Measurements from ENCODE around the gene DNA2.

The DNA2 gene

GRCh38 chr10:68501691-68502090 lies 29.9 kb upstream of the DNA2 start:
- Histone ChIP-seq H3K9me2 (replicated peaks; ENCODE audit: insufficient read depth, low read length) (no peaks in the 10 kb centered on the region), H3F3A (ENCODE audit: insufficient read depth) (no peaks in the 10 kb centered on the region; the same call in 1 of the 2 replicates), H3K79me2 (ENCODE audit: insufficient read depth, low read length) (no peaks in the 10 kb centered on the region), H3K36me3 (ENCODE audit: low read length) (no peaks in the 10 kb centered on the region), H3K27me3 (ENCODE audit: low read length) (no peaks in the 10 kb centered on the region), H3K4me2 (ENCODE audit: low read depth, low read length, poor library complexity, severe bottlenecking) (no peak overlapping the region), H2AFZ (ENCODE audit: low read depth, low read length, severe bottlenecking) (no peak overlapping the region), H3K9ac (ENCODE audit: low read length) (no peak overlapping the region), H3K4me3 (ENCODE audit: insufficient read depth, low read length, poor library complexity, severe bottlenecking) (no peak overlapping the region), H3K9me3 (ENCODE audit: insufficient read depth, low read length) (no peaks in the 10 kb centered on the region), H4K20me1 (ENCODE audit: low read depth, low read length) (no peaks in the 10 kb centered on the region), H3K27ac (ENCODE audit: low read depth, low read length) (no peak overlapping the region)
- TF ChIP-seq, protein P1, sequence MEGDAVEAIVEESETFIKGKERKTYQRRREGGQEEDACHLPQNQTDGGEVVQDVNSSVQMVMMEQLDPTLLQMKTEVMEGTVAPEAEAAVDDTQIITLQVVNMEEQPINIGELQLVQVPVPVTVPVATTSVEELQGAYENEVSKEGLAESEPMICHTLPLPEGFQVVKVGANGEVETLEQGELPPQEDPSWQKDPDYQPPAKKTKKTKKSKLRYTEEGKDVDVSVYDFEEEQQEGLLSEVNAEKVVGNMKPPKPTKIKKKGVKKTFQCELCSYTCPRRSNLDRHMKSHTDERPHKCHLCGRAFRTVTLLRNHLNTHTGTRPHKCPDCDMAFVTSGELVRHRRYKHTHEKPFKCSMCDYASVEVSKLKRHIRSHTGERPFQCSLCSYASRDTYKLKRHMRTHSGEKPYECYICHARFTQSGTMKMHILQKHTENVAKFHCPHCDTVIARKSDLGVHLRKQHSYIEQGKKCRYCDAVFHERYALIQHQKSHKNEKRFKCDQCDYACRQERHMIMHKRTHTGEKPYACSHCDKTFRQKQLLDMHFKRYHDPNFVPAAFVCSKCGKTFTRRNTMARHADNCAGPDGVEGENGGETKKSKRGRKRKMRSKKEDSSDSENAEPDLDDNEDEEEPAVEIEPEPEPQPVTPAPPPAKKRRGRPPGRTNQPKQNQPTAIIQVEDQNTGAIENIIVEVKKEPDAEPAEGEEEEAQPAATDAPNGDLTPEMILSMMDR (IDR thresholded peaks at IDR 0.05; ENCODE audit: insufficient read depth, low read length, poor library complexity, severe bottlenecking): no peak
- no peak for TF ChIP-seq EZH2phosphoT487 (conservative IDR thresholded peaks at IDR 0.05; ENCODE audit: low read length)

- no peak overlapping the region for H2AFZ ChIP-seq (ENCODE audit: low read depth, low read length, severe bottlenecking)
- no peaks in the 10 kb centered on the region for H3K9me3 ChIP-seq (ENCODE audit: insufficient read depth, low read length)
- no peaks in the 10 kb centered on the region; the same call in 1 of the 2 replicates for H3F3A ChIP-seq (ENCODE audit: insufficient read depth)
- no peak for TF ChIP-seq EZH2phosphoT487 (conservative IDR thresholded peaks at IDR 0.05; ENCODE audit: low read length)
- TF ChIP-seq, protein P1 (IDR thresholded peaks at IDR 0.05; ENCODE audit: insufficient read depth, low read length, poor library complexity, severe bottlenecking): no peak
- H3K36me3 ChIP-seq (ENCODE audit: low read length): no peaks in the 10 kb centered on the region
- no peaks in the 10 kb centered on the region for H3K9me2 ChIP-seq (replicated peaks; ENCODE audit: insufficient read depth, low read length)
- no peak overlapping the region for H3K4me3 ChIP-seq (ENCODE audit: insufficient read depth, low read length, poor library complexity, severe bottlenecking)
- no peak overlapping the region for H3K27ac ChIP-seq (ENCODE audit: low read depth, low read length)
- no peaks in the 10 kb centered on the region for H4K20me1 ChIP-seq (ENCODE audit: low read depth, low read length)
- H3K4me2 ChIP-seq (ENCODE audit: low read depth, low read length, poor library complexity, severe bottlenecking): no peak overlapping the region
- no peaks in the 10 kb centered on the region for H3K27me3 ChIP-seq (ENCODE audit: low read length)
- no peaks in the 10 kb centered on the region for H3K79me2 ChIP-seq (ENCODE audit: insufficient read depth, low read length)
- no peak overlapping the region for H3K9ac ChIP-seq (ENCODE audit: low read length)
These were observed 27.8 kb upstream of the DNA2 start for GRCh38 chr10:68499544-68499943.

DNA sequence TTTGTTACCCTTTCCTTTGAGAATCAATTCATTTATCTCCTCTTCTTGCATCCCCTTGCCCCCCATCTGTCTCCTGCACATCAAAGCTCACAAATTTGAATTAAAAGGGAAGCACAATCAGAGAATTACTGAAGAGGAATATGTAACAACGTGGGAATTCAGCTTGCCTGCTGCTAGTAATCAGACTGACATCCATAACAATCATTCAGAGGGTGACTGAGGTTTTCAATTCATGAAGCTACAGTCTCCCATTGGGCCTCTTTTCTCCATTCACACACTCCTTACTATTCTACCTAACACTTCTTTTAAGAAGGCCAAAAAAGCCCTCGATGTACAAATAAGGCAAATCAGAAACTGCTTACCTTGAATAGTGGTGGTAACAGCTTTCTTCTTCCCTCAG lies 24.3 kb upstream of the DNA2 start:
- no peaks in the 10 kb centered on the region for H3K9me3 ChIP-seq (ENCODE audit: insufficient read depth, low read length)
- H3K9ac ChIP-seq (ENCODE audit: low read length): no peak overlapping the region
- TF ChIP-seq, protein P1 (IDR thresholded peaks at IDR 0.05; ENCODE audit: insufficient read depth, low read length, poor library complexity, severe bottlenecking): no peak
- TF ChIP-seq EZH2phosphoT487 (conservative IDR thresholded peaks at IDR 0.05; ENCODE audit: low read length): no peak
- no peaks in the 10 kb centered on the region for H3F3A ChIP-seq (ENCODE audit: insufficient read depth)
- no peaks in the 10 kb centered on the region for H3K36me3 ChIP-seq (ENCODE audit: low read length)
- H3K79me2 ChIP-seq (ENCODE audit: insufficient read depth, low read length): no peaks in the 10 kb centered on the region
- no peaks in the 10 kb centered on the region for H3K27me3 ChIP-seq (ENCODE audit: low read length)
- H2AFZ ChIP-seq (ENCODE audit: low read depth, low read length, severe bottlenecking): no peak overlapping the region
- no peak overlapping the region for H3K4me2 ChIP-seq (ENCODE audit: low read depth, low read length, poor library complexity, severe bottlenecking)
- no peaks in the 10 kb centered on the region for H3K9me2 ChIP-seq (replicated peaks; ENCODE audit: insufficient read depth, low read length)
- H4K20me1 ChIP-seq (ENCODE audit: low read depth, low read length): no peaks in the 10 kb centered on the region
- H3K4me3 ChIP-seq (ENCODE audit: insufficient read depth, low read length, poor library complexity, severe bottlenecking): no peak overlapping the region
- no peak overlapping the region for H3K27ac ChIP-seq (ENCODE audit: low read depth, low read length)
